GM21390 (cell line): ENCODE measurements around the gene FKBP1B.
"Not testable (repeated sequence)": the region's sequence is repeated elsewhere in the genome, so short reads cannot be mapped to it uniquely, and the experiment has no call there.

Experiments used
- ATAC-seq: cut with Tn5 transposase; IDR thresholded peaks from one replicate; pipeline ENCODE4 v1.9.1; 2021; ENCODE audit not compliant: unreplicated experiment

Gene FKBP1B

GRCh38 chr2:24058564-24059271, 9.2 kb downstream of the FKBP1B start:
- ATAC-seq = no peak

- ATAC-seq = no peak
Observed at GRCh38 chr2:24065341-24065740, 15.8 kb downstream of the FKBP1B start.

- no peak for ATAC-seq
Observed at GRCh38 chr2:24072259-24072658, 22.7 kb downstream of the FKBP1B start.

GRCh38 chr2:24073816-24074215, 24.3 kb downstream of the FKBP1B start:
- no peak for ATAC-seq

- no peak for ATAC-seq
Observed at GRCh38 chr2:24075259-24075658, 25.7 kb downstream of the FKBP1B start.

- ATAC-seq = peak; percentile 94
Observed at GRCh38 chr2:24075915-24076848, 26.6 kb downstream of the FKBP1B start, which contains the start of gene SF3B6. SF3B6 (minus strand) TSS chr2:24076326; CDS start chr2:24076229, 97 bp downstream.

GRCh38 chr2:24076849-24077534, 27.5 kb downstream of the FKBP1B start:
- peak; percentile 1 for ATAC-seq

- no peak for ATAC-seq
Observed at GRCh38 chr2:24077535-24077877, 28.0 kb downstream of the FKBP1B start.

- no peak for ATAC-seq
Observed at GRCh38 chr2:24077879-24078278, 28.3 kb downstream of the FKBP1B start.

- no peak for ATAC-seq
Observed at GRCh38 chr2:24080701-24081100, 31.2 kb downstream of the FKBP1B start.

- no peak for ATAC-seq
Observed at GRCh38 chr2:24082787-24083566, 33.4 kb downstream of the FKBP1B start.

GRCh38 chr2:24083567-24084385, 34.2 kb downstream of the FKBP1B start:
- peak; percentile 78 for ATAC-seq

GRCh38 chr2:24084386-24085199, 35.1 kb downstream of the FKBP1B start, which contains the start of gene TP53I3:
TP53I3 (minus strand) TSS chr2:24084834; CDS start chr2:24084326, 508 bp downstream.
- peak; percentile 83 for ATAC-seq

- no peak for ATAC-seq
Observed at GRCh38 chr2:24085200-24085489, 35.6 kb downstream of the FKBP1B start.

GRCh38 chr2:24086241-24086640, 36.7 kb downstream of the FKBP1B start:
- ATAC-seq = no peak

- no peak for ATAC-seq
Observed at GRCh38 chr2:24087032-24087431, 37.5 kb downstream of the FKBP1B start.

GRCh38 chr2:24088821-24089359, 39.3 kb downstream of the FKBP1B start:
- no peak for ATAC-seq

GRCh38 chr2:24093270-24093669, 43.7 kb downstream of the FKBP1B start:
- not testable (repeated sequence) for ATAC-seq

GRCh38 chr2:24095171-24095677, 45.7 kb downstream of the FKBP1B start:
- not testable (repeated sequence) for ATAC-seq
